Tibial artery (tissue), 4 donors: ENCODE data around the gene SEMA3F.

Experiments
- DNase-seq, 2 donors: peaks; one replicate each; pipeline ENCODE4 v3.0.0-alpha.2; 2019
- H3K27ac ChIP-seq, 2 donors: fragments of 200-600 bp; sonication (generic) in 1 of 2; 1 replicate in 1 of 2; 2 replicates in 1 of 2; pipeline ENCODE4 v1.5.1; 2018 to 2019; ENCODE audit warnings: mild to moderate bottlenecking in 1 of 2
- H3K27me3 ChIP-seq, 2 donors: fragments of 200-600 bp; sonication (generic) in 1 of 2; one replicate each; pipeline versions ENCODE4 v1.5.1 to v1.6.0; 2016 to 2019
- H3K36me3 ChIP-seq, 3 donors: fragments of 200-600 bp; sonication (generic) in 2 of 3; one replicate each; pipeline ENCODE4 v1.5.1; 2016 to 2019; ENCODE audit warnings: mild to moderate bottlenecking in 2 of 3
- H3K4me1 ChIP-seq, 4 donors: fragments of 200-600 bp; sonication (generic) in 2 of 4; 1 replicate in 3 of 4; 2 replicates in 1 of 4; pipeline ENCODE4 v1.5.1; 2016 to 2019
- H3K4me3 ChIP-seq, 2 donors: fragments of 200-600 bp; sonication (generic) in 1 of 2; 1 replicate in 1 of 2; 2 replicates in 1 of 2; pipeline ENCODE4 v1.5.1; 2018 to 2019; ENCODE audit warnings: mild to moderate bottlenecking in 2 of 2
- H3K9me3 ChIP-seq, 3 donors: fragments of 200-600 bp; sonication (generic) in 1 of 3; one replicate each; pipeline ENCODE4 v1.5.1; 2016 to 2019
- CTCF ChIP-seq, 2 experiments: fragments of 200-600 bp in 1 of 2; fragments of 450-650 bp in 1 of 2; IDR thresholded peaks; one replicate each; pipeline ENCODE4 v1.5.1; 2017 to 2019; ENCODE audit warnings: antibody characterized with exemption in 2 of 2, mild to moderate bottlenecking in 1 of 2, moderate library complexity in 1 of 2
- intact Hi-C: fragments of 100-400 bp; cut with DNase I; formaldehyde crosslinking; loops from one replicate; pipeline ENCODE4 v1.15.0; 2023; ENCODE audit warnings: low total_unique reads

The SEMA3F gene

GRCh38 chr3:50168791-50169190 is 13.7 kb downstream of the SEMA3F start:
- H3K4me1 ChIP-seq, result peaks cover 0 to 90% (median 77%) of the 10 kb centered on the region in 4 donors
- H3K9me3 ChIP-seq, result no peaks in the 10 kb centered on the region
- H3K27ac ChIP-seq, result peak overlapping the region; percentile 70 to 87
- H3K27me3 ChIP-seq, result no peaks in the 10 kb centered on the region
- H3K36me3 ChIP-seq, result peaks cover 0 to 5% (median 0%) of the 10 kb centered on the region in 3 donors
- no peak overlapping the region for H3K4me3 ChIP-seq
- TF ChIP-seq CTCF (IDR thresholded peaks at IDR 0.05), result no peak
- DNase-seq, result no peak
- intact Hi-C loops, result no loop called here

- H3K4me1 ChIP-seq, result peaks cover 0 to 85% (median 71%) of the 10 kb centered on the region in 4 donors
- peak overlapping the region; percentile 70 to 87 for H3K27ac ChIP-seq
- H3K4me3 ChIP-seq, result no peak overlapping the region
- intact Hi-C loops, result no loop called here
- TF ChIP-seq CTCF (IDR thresholded peaks at IDR 0.05), result no peak
- DNase-seq, result no peak
- H3K9me3 ChIP-seq, result no peaks in the 10 kb centered on the region
- H3K36me3 ChIP-seq, result peaks cover under 1 to 11% (median 3%) of the 10 kb centered on the region in 3 donors
- no peaks in the 10 kb centered on the region for H3K27me3 ChIP-seq
These were observed 14.2 kb downstream of the SEMA3F start for GRCh38 chr3:50169232-50169832.

GRCh38 chr3:50169858-50170257 is 14.7 kb downstream of the SEMA3F start:
- H3K27me3 ChIP-seq, result no peaks in the 10 kb centered on the region
- H3K4me3 ChIP-seq, result no peak overlapping the region
- DNase-seq, result no peak
- intact Hi-C loops, result no loop called here
- TF ChIP-seq CTCF (IDR thresholded peaks at IDR 0.05), result no peak
- peak overlapping the region; percentile 70 to 87 for H3K27ac ChIP-seq
- peaks cover 6 to 16% (median 8%) of the 10 kb centered on the region in 3 donors for H3K36me3 ChIP-seq
- H3K4me1 ChIP-seq, result peaks cover 0 to 79% (median 66%) of the 10 kb centered on the region in 4 donors
- no peaks in the 10 kb centered on the region for H3K9me3 ChIP-seq

- H3K4me3 ChIP-seq, result no peak overlapping the region
- intact Hi-C loops, result no loop called here
- no peaks in the 10 kb centered on the region for H3K27me3 ChIP-seq
- DNase-seq, result peak in 1 of 2 donors; percentile 46
- peaks cover 7 to 24% (median 17%) of the 10 kb centered on the region in 3 donors for H3K36me3 ChIP-seq
- no peaks in the 10 kb centered on the region for H3K9me3 ChIP-seq
- peaks cover 0 to 71% (median 58%) of the 10 kb centered on the region in 4 donors for H3K4me1 ChIP-seq
- no peak for TF ChIP-seq CTCF (IDR thresholded peaks at IDR 0.05)
- peak overlapping the region in 1 of 2 donors; percentile 70 for H3K27ac ChIP-seq
These were observed 15.6 kb downstream of the SEMA3F start for GRCh38 chr3:50170689-50171088.

- H3K27ac ChIP-seq, result no peak overlapping the region
- H3K36me3 ChIP-seq, result peaks cover 7 to 35% (median 25%) of the 10 kb centered on the region in 3 donors
These were observed 16.6 kb downstream of the SEMA3F start for GRCh38 chr3:50171540-50172301.

More at GRCh38 chr3:50171540-50172301, 16.6 kb downstream of the SEMA3F start:
- H3K9me3 ChIP-seq, result no peaks in the 10 kb centered on the region
- intact Hi-C loops, result no loop called here
- TF ChIP-seq CTCF (IDR thresholded peaks at IDR 0.05), result no peak
- DNase-seq, result no peak
- H3K4me1 ChIP-seq, result peaks cover 0 to 61% (median 48%) of the 10 kb centered on the region in 4 donors
- H3K4me3 ChIP-seq, result no peak overlapping the region
- H3K27me3 ChIP-seq, result no peaks in the 10 kb centered on the region
